Eye (tissue), 1 donor: Measurements from ENCODE around the gene FARP2.
A peak's percentile ranks its signal among the peaks of the same experiment; 100 is the strongest.

Experiments
- DNase-seq: peaks from one replicate; pipeline ENCODE4 v3.0.0-alpha.2; 2015

Gene FARP2

GRCh38 chr2:241535871-241536655 is 180.0 kb downstream of the FARP2 start:
- DNase-seq = no peak

- no peak for DNase-seq
These were observed 182.9 kb downstream of the FARP2 start for GRCh38 chr2:241538838-241539615.

DNA sequence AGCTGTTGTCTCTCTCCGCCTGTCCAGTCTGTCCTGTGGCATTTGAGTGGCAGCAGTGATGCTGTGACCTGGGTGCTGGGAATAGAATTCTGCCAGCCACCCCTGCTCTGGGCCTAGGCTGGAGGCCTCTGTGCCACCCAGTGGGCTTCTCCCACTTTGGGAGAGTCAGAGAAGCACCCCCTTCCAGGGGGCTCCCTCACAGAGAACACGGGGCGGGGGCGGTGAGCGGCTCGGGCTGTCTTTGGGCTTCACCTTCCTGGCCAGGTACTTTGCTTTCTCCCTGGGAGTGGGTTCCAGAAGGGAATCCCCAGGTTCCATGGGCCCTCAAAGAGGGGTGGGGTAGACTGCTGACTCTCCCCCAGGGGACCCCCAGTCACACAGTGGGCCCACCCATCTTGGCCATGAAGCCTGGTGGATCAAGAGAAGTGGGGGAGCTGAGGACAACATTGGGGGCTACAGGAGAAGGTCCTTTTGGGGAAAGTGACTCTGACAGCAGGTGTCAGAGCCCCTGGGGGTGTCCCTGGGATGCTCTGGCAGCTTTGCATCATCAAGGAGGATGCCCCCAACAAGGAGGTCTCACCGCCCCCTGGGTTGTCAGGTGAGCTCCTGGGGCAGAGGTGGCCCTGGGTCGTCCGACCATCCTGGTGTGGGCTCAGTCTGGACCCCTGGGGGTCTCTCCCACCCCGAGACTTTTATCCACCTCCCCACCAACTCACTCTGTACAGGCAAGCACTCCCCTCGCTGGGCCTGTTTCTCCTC is 183.7 kb downstream of the FARP2 start:
- DNase-seq = no peak

GRCh38 chr2:241540401-241540770 is 184.3 kb downstream of the FARP2 start:
- no peak for DNase-seq

DNA sequence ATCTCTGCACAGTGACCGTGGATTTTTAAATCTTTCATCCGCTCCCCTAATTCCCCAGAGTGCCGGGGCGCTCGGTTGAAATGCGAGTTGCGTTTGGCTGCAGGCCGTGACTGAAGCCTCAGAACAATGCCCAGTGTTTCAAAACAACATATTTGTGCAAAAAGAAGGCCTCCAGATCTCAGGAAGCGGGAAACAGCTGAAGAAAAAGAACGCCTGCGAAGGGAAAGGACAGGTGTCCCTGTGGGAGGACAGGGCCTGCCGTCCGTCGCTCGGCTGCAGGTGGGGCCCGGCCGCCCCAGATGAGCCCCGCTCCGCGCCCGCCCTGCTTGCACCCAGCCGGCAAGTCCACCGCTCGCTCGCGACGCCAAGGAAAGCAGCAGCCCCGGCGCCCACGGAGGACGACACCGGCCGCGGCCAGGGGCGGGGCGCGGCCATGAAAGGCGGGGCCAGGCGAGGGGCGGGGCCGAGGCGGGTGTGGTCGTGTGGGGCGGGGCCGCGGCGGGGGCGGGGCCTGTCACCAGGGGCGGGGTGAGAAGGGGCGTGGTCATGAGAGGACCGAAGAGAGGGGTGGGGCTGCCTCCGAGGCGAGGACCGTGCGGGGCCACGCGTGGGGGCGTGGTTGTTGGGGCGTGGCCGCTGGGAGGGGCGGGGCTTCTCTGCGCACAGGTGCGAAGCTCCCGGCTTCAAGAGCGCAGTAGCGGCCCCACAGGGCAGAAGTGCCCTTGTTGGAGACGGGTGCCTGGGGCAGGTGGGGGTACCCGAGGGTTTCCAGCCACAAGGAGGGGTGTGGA is 184.9 kb downstream of the FARP2 start:
- DNase-seq = peak; percentile 67

- DNase-seq = peak; percentile 45
These were observed 185.6 kb downstream of the FARP2 start for GRCh38 chr2:241541564-241542277.

GRCh38 chr2:241542278-241542605 is 186.2 kb downstream of the FARP2 start:
- no peak for DNase-seq
